Astrocyte of the spinal cord (primary cell): ENCODE measurements around the gene ELAPOR2.

Source experiments
- DNase-seq: peaks from one replicate; pipeline ENCODE4 v3.0.0; 2011; ENCODE audit warnings: low read depth, low spot score
- H3K4me3 ChIP-seq: 2 replicates; pipeline ENCODE4 v1.5.1; 2011; ENCODE audit warnings: low read depth, mild to moderate bottlenecking, low read length, moderate library complexity
- CTCF ChIP-seq: IDR thresholded peaks from 2 replicates; pipeline ENCODE4 v1.5.1; 2012; ENCODE audit warnings: low read depth, mild to moderate bottlenecking, low read length, inconsistent platforms
- in situ Hi-C: cut with HindIII; loops from 2 replicates; pipeline ENCODE4 v1.10.0; 2017; ENCODE audit warnings: low sequenced_read_pairs

ELAPOR2 gene

GRCh38 chr7:87028636-87029035 lies 30.8 kb downstream of the ELAPOR2 start:
- no peak for DNase-seq
- H3K4me3 ChIP-seq: no peak overlapping the region
- in situ Hi-C loops: no loop called here
- TF ChIP-seq CTCF: no peak

GRCh38 chr7:87027900-87028299 lies 31.6 kb downstream of the ELAPOR2 start:
- DNase-seq: no peak
- in situ Hi-C loops: no loop called here
- TF ChIP-seq CTCF: no peak
- no peak overlapping the region for H3K4me3 ChIP-seq

- DNase-seq: no peak
- in situ Hi-C loops: no loop called here
- TF ChIP-seq CTCF: no peak
- H3K4me3 ChIP-seq: no peak overlapping the region
These were observed 38.2 kb downstream of the ELAPOR2 start for GRCh38 chr7:87021285-87021684.

- no peak for DNase-seq
- no peak overlapping the region for H3K4me3 ChIP-seq
- in situ Hi-C loops: no loop called here
- TF ChIP-seq CTCF: no peak
These were observed 42.8 kb downstream of the ELAPOR2 start for GRCh38 chr7:87016606-87017005.

GRCh38 chr7:87013840-87014190 lies 45.6 kb downstream of the ELAPOR2 start:
- no peak overlapping the region for H3K4me3 ChIP-seq
- no peak for DNase-seq
- in situ Hi-C loops: no loop called here
- TF ChIP-seq CTCF: no peak

GRCh38 chr7:87013136-87013839 lies 46.2 kb downstream of the ELAPOR2 start:
- in situ Hi-C loops: no loop called here
- no peak for TF ChIP-seq CTCF
- H3K4me3 ChIP-seq: no peak overlapping the region
- no peak for DNase-seq
